Measurements from ENCODE around the gene TAS1R3.

Gene TAS1R3

GRCh38 chr1:1324524-1325287, 6.4 kb upstream of the TAS1R3 start, which contains the start of the genes CPTP and INTS11:
Gene CPTP, plus strand, starts transcription at chr1:1324802. Its CDS starts 2,109 bp downstream, at chr1:1326911.
Gene INTS11, minus strand, starts transcription at chr1:1324660. Its CDS starts 52 bp downstream, at chr1:1324608.
- Histone ChIP-seq H3K4me1 (ENCODE audit: control insufficient read depth, insufficient read depth, low read length) (peaks cover 4% of the 10 kb centered on the region; the same call in 1 of the 2 replicates), H3K27ac (ENCODE audit: low read length) (no peak within 1 kb of the TSS), H3K9me3 (ENCODE audit: control insufficient read depth, insufficient read depth, low read length) (no peaks in the 10 kb centered on the region), H3K4me3 (ENCODE audit: low read length) (peak within 1 kb of the TSS; percentile 91), H3K36me3 (ENCODE audit: control insufficient read depth, insufficient read depth, low read length) (peaks cover 18% of the 10 kb centered on the region), H3K27me3 (ENCODE audit: control insufficient read depth, insufficient read depth, low read length) (no peaks in the 10 kb centered on the region)
- peak; percentile 73 for DNase-seq (ENCODE audit: low read depth, low spot score)
- no CpG with 5 or more reads among the region's 84 CpGs for WGBS (ENCODE audit: insufficient coverage, insufficient read length)

GRCh38 chr1:1325288-1326074, 5.6 kb upstream of the TAS1R3 start:
- H3K4me3 ChIP-seq (ENCODE audit: low read length), result peak overlapping the region; percentile 57

GRCh38 chr1:1326075-1326605, 4.9 kb upstream of the TAS1R3 start:
- WGBS (ENCODE audit: insufficient coverage, insufficient read length), result no CpG with 5 or more reads among the region's 8 CpGs
- H3K4me3 ChIP-seq (ENCODE audit: low read length), result no peak overlapping the region
- H3K27me3 ChIP-seq (ENCODE audit: control insufficient read depth, insufficient read depth, low read length), result no peaks in the 10 kb centered on the region
- no peak overlapping the region for H3K27ac ChIP-seq (ENCODE audit: low read length)
- H3K4me1 ChIP-seq (ENCODE audit: control insufficient read depth, insufficient read depth, low read length), result peaks cover 4% of the 10 kb centered on the region; the same call in 1 of the 2 replicates
- peaks cover 11% of the 10 kb centered on the region for H3K36me3 ChIP-seq (ENCODE audit: control insufficient read depth, insufficient read depth, low read length)
- H3K9me3 ChIP-seq (ENCODE audit: control insufficient read depth, insufficient read depth, low read length), result no peaks in the 10 kb centered on the region
- no peak for DNase-seq (ENCODE audit: low read depth, low spot score)

More at GRCh38 chr1:1325288-1326074, 5.6 kb upstream of the TAS1R3 start:
- H3K36me3 ChIP-seq (ENCODE audit: control insufficient read depth, insufficient read depth, low read length), result peaks cover 16% of the 10 kb centered on the region
- no peaks in the 10 kb centered on the region for H3K9me3 ChIP-seq (ENCODE audit: control insufficient read depth, insufficient read depth, low read length)
- H3K27ac ChIP-seq (ENCODE audit: low read length), result no peak overlapping the region
- WGBS (ENCODE audit: insufficient coverage, insufficient read length), result no CpG with 5 or more reads among the region's 16 CpGs
- H3K4me1 ChIP-seq (ENCODE audit: control insufficient read depth, insufficient read depth, low read length), result peaks cover 4% of the 10 kb centered on the region; the same call in 1 of the 2 replicates
- DNase-seq (ENCODE audit: low read depth, low spot score), result no peak
- no peaks in the 10 kb centered on the region for H3K27me3 ChIP-seq (ENCODE audit: control insufficient read depth, insufficient read depth, low read length)

GRCh38 chr1:1327291-1327690, 3.8 kb upstream of the TAS1R3 start:
- H3K27ac ChIP-seq (ENCODE audit: low read length), result no peak overlapping the region
- H3K4me1 ChIP-seq (ENCODE audit: control insufficient read depth, insufficient read depth, low read length), result peaks cover 4% of the 10 kb centered on the region; the same call in 1 of the 2 replicates
- no CpG with 5 or more reads among the region's 40 CpGs for WGBS (ENCODE audit: insufficient coverage, insufficient read length)
- no peaks in the 10 kb centered on the region for H3K9me3 ChIP-seq (ENCODE audit: control insufficient read depth, insufficient read depth, low read length)
- peaks cover 3% of the 10 kb centered on the region; the same call in 1 of the 2 replicates for H3K36me3 ChIP-seq (ENCODE audit: control insufficient read depth, insufficient read depth, low read length)
- no peak overlapping the region for H3K4me3 ChIP-seq (ENCODE audit: low read length)
- no peak for DNase-seq (ENCODE audit: low read depth, low spot score)
- H3K27me3 ChIP-seq (ENCODE audit: control insufficient read depth, insufficient read depth, low read length), result no peaks in the 10 kb centered on the region

- DNase-seq (ENCODE audit: low read depth, low spot score), result no peak
- H3K27ac ChIP-seq (ENCODE audit: low read length), result no peak overlapping the region
- H3K27me3 ChIP-seq (ENCODE audit: control insufficient read depth, insufficient read depth, low read length), result no peaks in the 10 kb centered on the region
- H3K4me3 ChIP-seq (ENCODE audit: low read length), result no peak overlapping the region
- no CpG with 5 or more reads among the region's 15 CpGs for WGBS (ENCODE audit: insufficient coverage, insufficient read length)
- H3K36me3 ChIP-seq (ENCODE audit: control insufficient read depth, insufficient read depth, low read length), result peaks cover 3% of the 10 kb centered on the region; the same call in 1 of the 2 replicates
- H3K9me3 ChIP-seq (ENCODE audit: control insufficient read depth, insufficient read depth, low read length), result no peaks in the 10 kb centered on the region
- H3K4me1 ChIP-seq (ENCODE audit: control insufficient read depth, insufficient read depth, low read length), result peaks cover 4% of the 10 kb centered on the region; the same call in 1 of the 2 replicates
Measured at GRCh38 chr1:1328254-1328653, 2.8 kb upstream of the TAS1R3 start.

- no peak for DNase-seq (ENCODE audit: low read depth, low spot score)
- Histone ChIP-seq H3K4me3 (ENCODE audit: low read length) (no peak overlapping the region), H3K36me3 (ENCODE audit: control insufficient read depth, insufficient read depth, low read length) (peaks cover 3% of the 10 kb centered on the region; the same call in 1 of the 2 replicates), H3K4me1 (ENCODE audit: control insufficient read depth, insufficient read depth, low read length) (peaks cover 4% of the 10 kb centered on the region; the same call in 1 of the 2 replicates), H3K27ac (ENCODE audit: low read length) (no peak overlapping the region), H3K27me3 (ENCODE audit: control insufficient read depth, insufficient read depth, low read length) (no peaks in the 10 kb centered on the region), H3K9me3 (ENCODE audit: control insufficient read depth, insufficient read depth, low read length) (no peaks in the 10 kb centered on the region)
- WGBS (ENCODE audit: insufficient coverage, insufficient read length), result no CpG with 5 or more reads among the region's 58 CpGs
Measured at GRCh38 chr1:1329304-1330210, 1.5 kb upstream of the TAS1R3 start.

GRCh38 chr1:1330366-1331067, 563 bp upstream of the TAS1R3 start:
- Histone ChIP-seq H3K27me3 (ENCODE audit: control insufficient read depth, insufficient read depth, low read length) (no peaks in the 10 kb centered on the region), H3K27ac (ENCODE audit: low read length) (no peak overlapping the region), H3K36me3 (ENCODE audit: control insufficient read depth, insufficient read depth, low read length) (peaks cover 5% of the 10 kb centered on the region; the same call in 1 of the 2 replicates), H3K4me1 (ENCODE audit: control insufficient read depth, insufficient read depth, low read length) (peaks cover 2% of the 10 kb centered on the region; the same call in 1 of the 2 replicates), H3K9me3 (ENCODE audit: control insufficient read depth, insufficient read depth, low read length) (no peaks in the 10 kb centered on the region), H3K4me3 (ENCODE audit: low read length) (no peak overlapping the region)
- no CpG with 5 or more reads among the region's 15 CpGs for WGBS (ENCODE audit: insufficient coverage, insufficient read length)
- no peak for DNase-seq (ENCODE audit: low read depth, low spot score)

GRCh38 chr1:1332031-1332755, 1.1 kb downstream of the TAS1R3 start:
- Histone ChIP-seq H3K27ac (ENCODE audit: low read length) (no peak overlapping the region), H3K9me3 (ENCODE audit: control insufficient read depth, insufficient read depth, low read length) (no peaks in the 10 kb centered on the region), H3K36me3 (ENCODE audit: control insufficient read depth, insufficient read depth, low read length) (peaks cover 9% of the 10 kb centered on the region; the same call in 1 of the 2 replicates), H3K4me1 (ENCODE audit: control insufficient read depth, insufficient read depth, low read length) (peaks cover 2% of the 10 kb centered on the region; the same call in 1 of the 2 replicates), H3K4me3 (ENCODE audit: low read length) (no peak overlapping the region), H3K27me3 (ENCODE audit: control insufficient read depth, insufficient read depth, low read length) (no peaks in the 10 kb centered on the region)
- no peak for DNase-seq (ENCODE audit: low read depth, low spot score)
- WGBS (ENCODE audit: insufficient coverage, insufficient read length), result no CpG with 5 or more reads among the region's 57 CpGs

All from iPS DF 6.9 (cell line).